ENCODE results near the gene ASPG. TPM values are rescaled to one million over a fixed set of nuclear protein-coding genes. Genes with fewer than 3 reads are reported as not detected.

The ASPG gene
- total RNA-seq, 1 experiment from 2014 or later: not detected

- in situ Hi-C loops (cut with HindIII; ENCODE audit: low pct_unique_long_range_greater_than_20kb, low sequenced_read_pairs): no loop called here
- no peak for ATAC-seq
- no peaks in the 10 kb centered on the region; the same call in 1 of the 2 replicates for H3K36me3 ChIP-seq (ENCODE audit: control insufficient read depth, insufficient read depth, low read length)
- TF ChIP-seq POLR2AphosphoS5 (IDR thresholded peaks at IDR 0.05; ENCODE audit: low read depth, low read length) (no peak), REST (IDR thresholded peaks at IDR 0.05; ENCODE audit: insufficient read depth in 1 of 2, low read depth in 2 of 2, low read length in 1 of 2) (no peak), CTCF (IDR thresholded peaks at IDR 0.05) (no peak), SIN3A (IDR thresholded peaks at IDR 0.05; ENCODE audit: borderline replicate concordance, insufficient read depth, low read depth, low read length) (no peak), TCF7L2 (IDR thresholded peaks at IDR 0.05; ENCODE audit: low read depth, low read length) (no peak)
- no TSS peak for BruUV-seq (replicated peaks)
- no peaks in the 10 kb centered on the region; the same call in 1 of the 2 replicates for H3K4me1 ChIP-seq (ENCODE audit: control insufficient read depth, insufficient read depth, low read length)
- H3K9me3 ChIP-seq (ENCODE audit: control insufficient read depth, insufficient read depth, low read depth, low read length): no peaks in the 10 kb centered on the region
- H3K27me3 ChIP-seq (ENCODE audit: control insufficient read depth, insufficient read depth, low read length): no peaks in the 10 kb centered on the region; the same call in 1 of the 2 replicates
- intact Hi-C loops (cut with micrococcal nuclease; ENCODE audit: unreplicated experiment): loop anchor here (2.0 kb wide), 1 partner anchor 428 kb away; no protein-coding TSS in a partner anchor
- ChIA-PET POLR2A (no interaction called here), CTCF (interaction anchor here (0.6 kb wide), 2 partner anchors 410 to 427 kb away, joined by 3 to 4 read pairs; no protein-coding TSS in a partner anchor)
- H3K4me3 ChIP-seq (ENCODE audit: low read depth in 2 of 2, low read length in 2 of 2): peak overlapping the region; percentile 35 to 38
- no peak for DNase-seq (ENCODE audit: low read depth, low spot score)
- H3K27ac ChIP-seq (ENCODE audit: low read length): no peak overlapping the region
These were observed 51.2 kb downstream of the ASPG start for GRCh38 chr14:104136472-104137296.

GRCh38 chr14:104137297-104138097 is 52.0 kb downstream of the ASPG start:
- no peaks in the 10 kb centered on the region; the same call in 1 of the 2 replicates for H3K4me1 ChIP-seq (ENCODE audit: control insufficient read depth, insufficient read depth, low read length)
- intact Hi-C loops (cut with micrococcal nuclease; ENCODE audit: unreplicated experiment) (loop anchor here (2.0 kb wide), 1 partner anchor 427 kb away; no protein-coding TSS in a partner anchor), in situ Hi-C loops (cut with HindIII; ENCODE audit: low pct_unique_long_range_greater_than_20kb, low sequenced_read_pairs) (no loop called here)
- TF ChIP-seq SIN3A (IDR thresholded peaks at IDR 0.05; ENCODE audit: borderline replicate concordance, insufficient read depth, low read depth, low read length): no peak
- TF ChIP-seq CTCF (IDR thresholded peaks at IDR 0.05): peak; percentile 92
- H3K4me3 ChIP-seq (ENCODE audit: low read depth in 2 of 2, low read length in 2 of 2): peak overlapping the region; percentile 46 to 53
- no peak overlapping the region for H3K27ac ChIP-seq (ENCODE audit: low read length)
- no peaks in the 10 kb centered on the region for H3K9me3 ChIP-seq (ENCODE audit: control insufficient read depth, insufficient read depth, low read depth, low read length)
- ChIA-PET CTCF (interaction anchor here (0.6 kb wide), 1 partner anchor 106 kb away, joined by 4 read pairs; no protein-coding TSS in a partner anchor), POLR2A (no interaction called here)
- H3K27me3 ChIP-seq (ENCODE audit: control insufficient read depth, insufficient read depth, low read length): no peaks in the 10 kb centered on the region; the same call in 1 of the 2 replicates
- ATAC-seq: peak; percentile 85
- BruUV-seq (replicated peaks): no TSS peak
- no peak for DNase-seq (ENCODE audit: low read depth, low spot score)
- no peaks in the 10 kb centered on the region; the same call in 1 of the 2 replicates for H3K36me3 ChIP-seq (ENCODE audit: control insufficient read depth, insufficient read depth, low read length)

Data from Panc1 (cell line).